ENCODE results near the gene PTPRF. TPM values are rescaled to one million over a fixed set of nuclear protein-coding genes. Genes with fewer than 3 reads are reported as not detected.

Gene PTPRF
- total RNA-seq, 1 donor from 2014 or later = 2.9 TPM

- no peak overlapping the region for H3K27ac ChIP-seq (replicated peaks)
- no peak for TF ChIP-seq CTCF (IDR thresholded peaks at IDR 0.05; ENCODE audit: borderline replicate concordance)
- no peak overlapping the region for H3K4me3 ChIP-seq
- no peaks in the 10 kb centered on the region for H3K27me3 ChIP-seq (ENCODE audit: low read depth)
- intact Hi-C loops (cut with micrococcal nuclease) = no loop called here
- DNase-seq = no peak
- no peaks in the 10 kb centered on the region for H3K36me3 ChIP-seq
- no peaks in the 10 kb centered on the region for H3K9me3 ChIP-seq (replicated peaks)
- H3K4me1 ChIP-seq = no peaks in the 10 kb centered on the region
These were observed 85.7 kb downstream of the PTPRF start for GRCh38 chr1:43616383-43616782.

- no peaks in the 10 kb centered on the region for H3K9me3 ChIP-seq (replicated peaks)
- H3K27me3 ChIP-seq (ENCODE audit: low read depth) = no peaks in the 10 kb centered on the region
- no peak for DNase-seq
- H3K27ac ChIP-seq (replicated peaks) = no peak overlapping the region
- no peaks in the 10 kb centered on the region for H3K36me3 ChIP-seq
- TF ChIP-seq CTCF (IDR thresholded peaks at IDR 0.05; ENCODE audit: borderline replicate concordance) = no peak
- no peak overlapping the region for H3K4me3 ChIP-seq
- H3K4me1 ChIP-seq = no peaks in the 10 kb centered on the region
- intact Hi-C loops (cut with micrococcal nuclease) = no loop called here
These were observed 86.3 kb downstream of the PTPRF start for GRCh38 chr1:43617011-43617410.

DNA sequence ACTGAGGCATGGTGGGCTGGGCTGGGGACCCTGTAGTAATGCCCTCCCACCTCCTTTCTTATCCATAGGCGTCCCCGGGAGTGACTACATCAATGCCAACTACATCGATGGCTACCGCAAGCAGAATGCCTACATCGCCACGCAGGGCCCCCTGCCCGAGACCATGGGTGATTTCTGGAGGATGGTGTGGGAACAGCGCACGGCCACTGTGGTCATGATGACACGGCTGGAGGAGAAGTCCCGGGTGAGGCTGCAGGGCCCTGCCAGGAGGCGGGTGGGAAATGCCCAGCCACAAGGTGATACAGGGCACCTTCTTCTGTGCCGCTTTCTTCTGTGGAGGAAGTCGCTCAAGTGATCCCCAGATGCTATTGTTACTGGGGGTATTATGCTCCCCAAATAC is 87.0 kb downstream of the PTPRF start:
- Histone ChIP-seq H3K9me3 (replicated peaks) (no peaks in the 10 kb centered on the region), H3K4me3 (no peak overlapping the region), H3K36me3 (no peaks in the 10 kb centered on the region), H3K4me1 (no peaks in the 10 kb centered on the region), H3K27me3 (ENCODE audit: low read depth) (no peaks in the 10 kb centered on the region), H3K27ac (replicated peaks) (no peak overlapping the region)
- intact Hi-C loops (cut with micrococcal nuclease) = no loop called here
- no peak for TF ChIP-seq CTCF (IDR thresholded peaks at IDR 0.05; ENCODE audit: borderline replicate concordance)
- no peak for DNase-seq

DNA sequence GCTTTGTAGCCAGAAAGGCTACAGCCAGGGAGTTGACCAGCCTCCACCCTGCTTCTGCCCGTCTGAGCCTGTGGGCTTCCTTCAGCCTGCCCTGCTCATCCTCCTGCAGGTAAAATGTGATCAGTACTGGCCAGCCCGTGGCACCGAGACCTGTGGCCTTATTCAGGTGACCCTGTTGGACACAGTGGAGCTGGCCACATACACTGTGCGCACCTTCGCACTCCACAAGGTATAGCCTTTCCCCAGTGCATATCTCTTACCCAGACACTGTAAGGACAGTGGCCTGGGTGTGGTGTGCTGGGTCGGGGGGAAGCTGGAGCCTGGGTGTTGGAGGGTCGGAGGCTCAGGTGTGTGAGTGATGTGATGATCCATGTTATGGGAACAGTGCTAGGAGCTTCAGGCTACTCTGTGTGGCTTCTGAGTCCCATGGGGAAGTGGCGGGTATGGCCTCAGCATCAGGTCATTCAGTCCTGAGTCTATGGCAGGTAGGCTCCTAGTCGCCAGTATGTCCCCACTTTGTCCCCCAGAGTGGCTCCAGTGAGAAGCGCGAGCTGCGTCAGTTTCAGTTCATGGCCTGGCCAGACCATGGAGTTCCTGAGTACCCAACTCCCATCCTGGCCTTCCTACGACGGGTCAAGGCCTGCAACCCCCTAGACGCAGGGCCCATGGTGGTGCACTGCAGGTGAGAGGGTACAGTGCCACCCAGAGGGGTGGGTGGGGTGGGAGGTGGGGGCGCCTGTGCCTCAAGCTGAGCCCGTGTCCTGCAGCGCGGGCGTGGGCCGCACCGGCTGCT is 88.0 kb downstream of the PTPRF start:
- Histone ChIP-seq H3K27me3 (ENCODE audit: low read depth) (no peaks in the 10 kb centered on the region), H3K27ac (replicated peaks) (no peak overlapping the region), H3K4me1 (no peaks in the 10 kb centered on the region), H3K4me3 (no peak overlapping the region), H3K9me3 (replicated peaks) (no peaks in the 10 kb centered on the region), H3K36me3 (no peaks in the 10 kb centered on the region)
- intact Hi-C loops (cut with micrococcal nuclease) = no loop called here
- DNase-seq = no peak
- TF ChIP-seq CTCF (IDR thresholded peaks at IDR 0.05; ENCODE audit: borderline replicate concordance) = no peak

GRCh38 chr1:43619314-43619790 is 88.7 kb downstream of the PTPRF start:
- TF ChIP-seq CTCF (IDR thresholded peaks at IDR 0.05; ENCODE audit: borderline replicate concordance) = no peak
- H3K27me3 ChIP-seq (ENCODE audit: low read depth) = no peaks in the 10 kb centered on the region
- no peak overlapping the region for H3K4me3 ChIP-seq
- intact Hi-C loops (cut with micrococcal nuclease) = no loop called here
- DNase-seq = no peak
- no peaks in the 10 kb centered on the region for H3K36me3 ChIP-seq
- no peak overlapping the region for H3K27ac ChIP-seq (replicated peaks)
- no peaks in the 10 kb centered on the region for H3K4me1 ChIP-seq
- no peaks in the 10 kb centered on the region for H3K9me3 ChIP-seq (replicated peaks)
